Activated CD8-positive, alpha-beta T cell treated with anti-CD3 and anti-CD28 coated beads for 36 hours (primary cell): ENCODE measurements around the gene KIAA0753. TPM values are rescaled to one million over a fixed set of nuclear protein-coding genes. Genes with fewer than 3 reads are reported as not detected.

Experiments
- ATAC-seq: fragments of 200-7000 bp; cut with Tn5 transposase; one replicate; pipeline ENCODE4 v1.10.0; 2021; ENCODE audit warnings: mild to moderate bottlenecking, moderate library complexity
- CTCF ChIA-PET: fragments of 350-600 bp; sonication (Branson Sonifier 250); formaldehyde crosslinking; loops from one replicate; lab custom pipeline; 2021; ENCODE audit warnings: antibody characterized with exemption; lab: Charles Lee
- POLR2A ChIA-PET: fragments of 350-600 bp; sonication (Branson Sonifier 250); formaldehyde crosslinking; loops from one replicate; lab custom pipeline; 2021; ENCODE audit warnings: antibody characterized with exemption; lab: Charles Lee
- DNase-seq: peaks from one replicate; pipeline ENCODE4 v3.0.0-alpha.2; 2020
- H3K27ac Mint-ChIP-seq: one replicate; pipeline ENCODE4 v1.8.0; 2021; ENCODE audit warnings: mild to moderate bottlenecking, mixed read lengths
- H3K27me3 Mint-ChIP-seq: one replicate; pipeline ENCODE4 v1.8.0; 2021; ENCODE audit warnings: mixed read lengths
- H3K36me3 Mint-ChIP-seq: one replicate; pipeline ENCODE4 v1.8.0; 2021; ENCODE audit warnings: low read depth, mixed read lengths
- H3K4me1 Mint-ChIP-seq: one replicate; pipeline ENCODE4 v1.8.0; 2021; ENCODE audit warnings: low read depth, mixed read lengths
- H3K4me3 Mint-ChIP-seq: one replicate; pipeline ENCODE4 v1.8.0; 2021; ENCODE audit warnings: mild to moderate bottlenecking, moderate library complexity, mixed read lengths
- H3K9me3 Mint-ChIP-seq: one replicate; pipeline ENCODE4 v1.8.0; 2021; ENCODE audit warnings: mixed read lengths
- intact Hi-C: fragments of 100-400 bp; cut with micrococcal nuclease; formaldehyde crosslinking; loops from one replicate; pipeline ENCODE4 v1.10.0; 2022
- total RNA-seq, 2 experiments: library from RNA; stranded (reverse); gene quantifications; one replicate each; pipeline ENCODE4 v1.2.3, GENCODE V29; 2021
- TF ChIP-seq, protein P1 (sequence below): fragments of 200-600 bp; IDR thresholded peaks from one replicate; pipeline ENCODE4 v1.8.0; 2022; ENCODE audit warnings: antibody characterized with exemption, mild to moderate bottlenecking

KIAA0753 gene
- total RNA-seq, 2 experiments from 2014 or later, result 16.5 to 17.3 TPM

- no peaks in the 10 kb centered on the region for H3K27me3 Mint-ChIP-seq
- ChIA-PET POLR2A (no interaction called here), CTCF (no interaction called here)
- no peak overlapping the region for H3K27ac Mint-ChIP-seq
- TF ChIP-seq, protein P1, sequence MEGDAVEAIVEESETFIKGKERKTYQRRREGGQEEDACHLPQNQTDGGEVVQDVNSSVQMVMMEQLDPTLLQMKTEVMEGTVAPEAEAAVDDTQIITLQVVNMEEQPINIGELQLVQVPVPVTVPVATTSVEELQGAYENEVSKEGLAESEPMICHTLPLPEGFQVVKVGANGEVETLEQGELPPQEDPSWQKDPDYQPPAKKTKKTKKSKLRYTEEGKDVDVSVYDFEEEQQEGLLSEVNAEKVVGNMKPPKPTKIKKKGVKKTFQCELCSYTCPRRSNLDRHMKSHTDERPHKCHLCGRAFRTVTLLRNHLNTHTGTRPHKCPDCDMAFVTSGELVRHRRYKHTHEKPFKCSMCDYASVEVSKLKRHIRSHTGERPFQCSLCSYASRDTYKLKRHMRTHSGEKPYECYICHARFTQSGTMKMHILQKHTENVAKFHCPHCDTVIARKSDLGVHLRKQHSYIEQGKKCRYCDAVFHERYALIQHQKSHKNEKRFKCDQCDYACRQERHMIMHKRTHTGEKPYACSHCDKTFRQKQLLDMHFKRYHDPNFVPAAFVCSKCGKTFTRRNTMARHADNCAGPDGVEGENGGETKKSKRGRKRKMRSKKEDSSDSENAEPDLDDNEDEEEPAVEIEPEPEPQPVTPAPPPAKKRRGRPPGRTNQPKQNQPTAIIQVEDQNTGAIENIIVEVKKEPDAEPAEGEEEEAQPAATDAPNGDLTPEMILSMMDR, result no peak
- DNase-seq, result no peak
- peaks cover 27% of the 10 kb centered on the region for H3K4me1 Mint-ChIP-seq
- ATAC-seq, result no peak
- H3K9me3 Mint-ChIP-seq, result no peaks in the 10 kb centered on the region
- no peak overlapping the region for H3K4me3 Mint-ChIP-seq
- H3K36me3 Mint-ChIP-seq, result peaks cover 32% of the 10 kb centered on the region
- intact Hi-C loops, result no loop called here
Measured at GRCh38 chr17:6636616-6637457, 3.7 kb downstream of the KIAA0753 start.

DNA sequence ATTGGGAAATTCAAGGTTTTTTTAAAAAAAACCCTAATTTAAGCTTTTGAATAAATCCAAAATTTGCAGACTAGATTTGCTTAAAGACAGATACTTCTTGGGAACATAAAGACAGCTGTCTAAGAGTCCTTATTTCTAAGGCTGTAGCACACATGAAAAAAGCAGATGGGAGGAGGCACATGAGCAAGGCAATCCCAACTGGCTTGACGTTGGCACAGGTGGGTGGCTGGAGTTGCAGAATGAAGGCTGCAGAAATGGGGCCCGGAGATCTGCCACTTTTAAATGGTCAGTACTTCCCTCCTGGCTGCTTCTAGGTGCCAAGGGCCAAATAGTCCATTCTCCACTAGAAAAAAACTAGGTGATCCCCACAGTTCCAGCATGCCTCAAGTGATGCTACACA is 4.4 kb downstream of the KIAA0753 start:
- Mint-ChIP-seq H3K27me3 (no peaks in the 10 kb centered on the region), H3K36me3 (peaks cover 26% of the 10 kb centered on the region), H3K9me3 (no peaks in the 10 kb centered on the region), H3K27ac (no peak overlapping the region), H3K4me1 (peaks cover 27% of the 10 kb centered on the region), H3K4me3 (no peak overlapping the region)
- ChIA-PET POLR2A (no interaction called here), CTCF (no interaction called here)
- TF ChIP-seq, protein P1, result no peak
- DNase-seq (no peak), ATAC-seq (no peak)
- intact Hi-C loops, result no loop called here

DNA sequence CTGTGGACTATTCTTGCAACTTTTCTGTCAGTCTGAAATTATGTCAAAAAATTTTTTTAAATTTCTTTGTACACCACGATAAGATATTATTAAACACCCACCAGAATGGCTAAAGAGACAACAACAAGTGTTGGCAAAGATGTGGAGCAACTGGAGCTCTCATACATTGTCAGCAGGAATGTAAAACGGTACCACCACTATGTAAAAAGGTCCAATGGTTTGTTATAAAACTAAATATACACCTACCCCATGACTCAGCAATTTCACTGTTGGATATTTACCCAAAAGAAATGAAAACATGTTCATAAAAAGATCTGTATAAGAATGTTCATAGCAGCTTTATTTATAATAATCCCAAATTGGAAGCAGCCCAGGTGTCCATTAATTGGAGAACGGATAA is 7.2 kb downstream of the KIAA0753 start:
- ATAC-seq, result no peak
- TF ChIP-seq, protein P1, result no peak
- intact Hi-C loops, result no loop called here
- Mint-ChIP-seq H3K4me3 (no peak overlapping the region), H3K27me3 (no peaks in the 10 kb centered on the region), H3K36me3 (peaks cover 38% of the 10 kb centered on the region), H3K9me3 (no peaks in the 10 kb centered on the region), H3K27ac (no peak overlapping the region), H3K4me1 (peaks cover 18% of the 10 kb centered on the region)
- ChIA-PET POLR2A (interaction anchor here (0.7 kb wide), 1 partner anchor 64 kb away, joined by 3 read pairs; no protein-coding TSS in a partner anchor), CTCF (no interaction called here)
- no peak for DNase-seq

DNA sequence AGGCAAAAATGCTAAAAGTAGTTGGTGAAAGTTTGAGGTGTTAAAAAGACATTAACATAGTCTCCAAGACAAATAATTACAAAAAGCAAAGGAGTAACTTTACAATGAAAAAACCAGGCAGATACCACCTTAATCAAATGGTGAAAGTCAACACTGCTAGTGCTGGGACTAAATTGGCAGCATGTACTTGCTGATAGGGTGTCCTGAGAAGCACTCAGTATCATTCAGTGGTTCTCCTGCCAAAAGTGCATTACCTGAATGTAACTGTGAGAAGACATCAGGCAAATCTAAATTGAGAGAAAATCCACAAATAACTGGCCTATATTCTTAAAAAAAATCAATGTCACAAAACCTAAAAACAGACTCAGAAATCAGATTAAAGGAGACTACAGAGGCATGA is 8.0 kb downstream of the KIAA0753 start:
- ChIA-PET CTCF (no interaction called here), POLR2A (no interaction called here)
- H3K4me1 Mint-ChIP-seq, result peaks cover 12% of the 10 kb centered on the region
- H3K27ac Mint-ChIP-seq, result no peak overlapping the region
- no peak for DNase-seq
- intact Hi-C loops, result no loop called here
- H3K9me3 Mint-ChIP-seq, result no peaks in the 10 kb centered on the region
- no peak overlapping the region for H3K4me3 Mint-ChIP-seq
- H3K27me3 Mint-ChIP-seq, result no peaks in the 10 kb centered on the region
- TF ChIP-seq, protein P1, result no peak
- ATAC-seq, result no peak
- peaks cover 43% of the 10 kb centered on the region for H3K36me3 Mint-ChIP-seq

GRCh38 chr17:6630390-6630789 is 10.1 kb downstream of the KIAA0753 start:
- Mint-ChIP-seq H3K27me3 (no peaks in the 10 kb centered on the region), H3K36me3 (peaks cover 49% of the 10 kb centered on the region), H3K27ac (no peak overlapping the region), H3K4me3 (no peak overlapping the region), H3K4me1 (peaks cover 6% of the 10 kb centered on the region), H3K9me3 (no peaks in the 10 kb centered on the region)
- intact Hi-C loops, result no loop called here
- DNase-seq, result no peak
- ChIA-PET CTCF (no interaction called here), POLR2A (no interaction called here)
- no peak for ATAC-seq
- TF ChIP-seq, protein P1, result no peak
